A673 (cell line): ENCODE data around the gene PADI1. TPM values are rescaled to one million over a fixed set of nuclear protein-coding genes. Genes with fewer than 3 reads are reported as not detected.

Source experiments
- BruUV-seq: library from RNA; stranded (reverse); fragments of 400-500 nt; replicated peaks from 2 replicates; lab custom pipeline; 2021; lab: Mats Ljungman, UMichigan
- CTCF ChIA-PET: fragments of 300-600 bp; sonication (Branson Sonifier 250); formaldehyde crosslinking; loops from one replicate; lab custom pipeline; 2022; ENCODE audit warnings: antibody characterized with exemption; lab: Charles Lee
- POLR2A ChIA-PET: fragments of 300-600 bp; sonication (Branson Sonifier 250); formaldehyde crosslinking; loops from one replicate; lab custom pipeline; 2022; ENCODE audit warnings: antibody characterized with exemption; ENCODE audit not compliant: low non-redundant PET; lab: Charles Lee
- DNase-seq: peaks from one replicate; pipeline ENCODE4 v3.0.0-alpha.2; 2015; ENCODE audit warnings: low spot score
- H3K27ac ChIP-seq: fragments of 200-600 bp; sonication (generic); 2 replicates; pipeline ENCODE4 v1.5.1; 2016; ENCODE audit warnings: mixed run types, low read depth, mild to moderate bottlenecking, mixed read lengths, antibody characterized with exemption, low read length; ENCODE audit not compliant: poor library complexity, severe bottlenecking
- H3K27me3 ChIP-seq: fragments of 200-600 bp; sonication (generic); replicated peaks from 2 replicates; pipeline ENCODE4 v1.6.1; 2017; ENCODE audit warnings: mixed run types, low read depth, mild to moderate bottlenecking, mixed read lengths, antibody characterized with exemption, low read length; ENCODE audit not compliant: insufficient read depth, poor library complexity
- H3K36me3 ChIP-seq: fragments of 200-600 bp; sonication (generic); 2 replicates; pipeline ENCODE4 v1.6.1; 2016; ENCODE audit warnings: mixed run types, mild to moderate bottlenecking, mixed read lengths, antibody characterized with exemption, low read length; ENCODE audit not compliant: insufficient read depth, poor library complexity, severe bottlenecking
- H3K4me1 ChIP-seq: fragments of 200-600 bp; sonication (generic); 2 replicates; pipeline ENCODE4 v1.6.1; 2017; ENCODE audit warnings: mixed run types, mild to moderate bottlenecking, mixed read lengths, antibody characterized with exemption, low read length; ENCODE audit not compliant: insufficient read depth, poor library complexity, severe bottlenecking
- H3K4me3 ChIP-seq: fragments of 200-600 bp; sonication (generic); 2 replicates; pipeline ENCODE4 v1.5.1; 2016; ENCODE audit warnings: low read depth, mixed run types, mild to moderate bottlenecking, mixed read lengths, low read length; ENCODE audit not compliant: poor library complexity, severe bottlenecking
- H3K9me3 ChIP-seq: fragments of 200-600 bp; sonication (generic); 2 replicates; pipeline ENCODE4 v1.6.1; 2016; ENCODE audit warnings: mixed run types, low read depth, mild to moderate bottlenecking, mixed read lengths, antibody characterized with exemption, low read length; ENCODE audit not compliant: poor library complexity, severe bottlenecking
- EZH2 ChIP-seq: fragments of 200-600 bp; sonication (generic); IDR thresholded peaks from 2 replicates; pipeline ENCODE4 v1.6.1; 2017; ENCODE audit warnings: borderline replicate concordance, low read depth, mild to moderate bottlenecking, mixed read lengths, antibody characterized with exemption, low read length; ENCODE audit not compliant: poor library complexity, severe bottlenecking
- intact Hi-C: fragments of 100-400 bp; cut with micrococcal nuclease; formaldehyde crosslinking; loops from one replicate; pipeline ENCODE4 v1.10.0; 2022; ENCODE audit not compliant: unreplicated experiment
- total RNA-seq: library from RNA; stranded (reverse); gene quantifications from 2 replicates; pipeline ENCODE4 v1.2.3, GENCODE V29; 2021
- TF ChIP-seq, protein P1 (sequence below): fragments of 300-800, 200-600 bp; sonication (generic); conservative IDR thresholded peaks from 2 replicates; pipeline ENCODE4 v1.5.1; 2017; ENCODE audit warnings: low read depth, mild to moderate bottlenecking, antibody characterized with exemption, low read length, moderate library complexity, mixed read lengths

Gene PADI1
- total RNA-seq, 1 experiment from 2014 or later, result 0.56 TPM

DNA sequence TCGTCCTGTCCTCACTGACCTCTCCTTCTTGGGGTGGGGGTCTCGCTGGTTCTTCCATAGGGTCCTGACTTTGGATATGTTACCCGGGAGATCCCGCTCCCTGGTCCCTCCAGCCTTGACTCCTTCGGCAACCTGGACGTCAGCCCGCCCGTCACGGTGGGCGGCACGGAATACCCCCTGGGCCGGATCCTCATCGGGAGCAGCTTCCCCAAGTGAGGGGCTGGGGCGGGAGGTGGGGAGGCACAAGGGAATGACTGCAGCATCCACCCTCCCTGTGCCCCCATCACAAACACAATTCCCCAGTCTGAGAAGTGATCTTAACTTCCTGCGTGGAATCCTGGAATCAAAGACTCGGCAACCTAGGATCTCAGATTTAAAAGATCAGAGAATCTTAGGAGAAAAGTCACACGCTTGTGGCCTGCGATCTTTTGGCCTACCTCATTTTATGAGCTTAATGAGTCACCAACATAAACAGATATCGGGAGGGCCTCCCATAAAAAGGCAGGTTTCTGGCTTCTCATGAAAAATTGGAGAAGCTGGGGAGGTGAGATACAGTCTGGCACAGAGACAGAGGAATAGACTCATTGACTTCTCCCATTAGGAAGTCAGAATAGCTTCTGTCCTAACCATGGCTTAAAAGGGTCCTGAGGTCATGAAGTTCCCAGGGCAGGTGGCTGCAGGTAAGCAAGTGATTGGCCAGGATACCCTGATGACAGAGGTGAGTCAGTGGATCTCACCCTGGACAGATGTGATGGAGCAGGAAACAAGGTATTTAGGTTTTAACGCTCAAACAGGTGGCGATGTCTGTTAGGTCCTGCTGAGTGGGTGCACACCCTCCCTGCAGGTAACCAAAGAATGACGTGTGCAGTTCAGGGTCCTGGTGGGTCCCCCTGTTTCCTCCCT, 28.1 kb downstream of the PADI1 start:
- no peak for TF ChIP-seq EZH2
- TF ChIP-seq, protein P1, sequence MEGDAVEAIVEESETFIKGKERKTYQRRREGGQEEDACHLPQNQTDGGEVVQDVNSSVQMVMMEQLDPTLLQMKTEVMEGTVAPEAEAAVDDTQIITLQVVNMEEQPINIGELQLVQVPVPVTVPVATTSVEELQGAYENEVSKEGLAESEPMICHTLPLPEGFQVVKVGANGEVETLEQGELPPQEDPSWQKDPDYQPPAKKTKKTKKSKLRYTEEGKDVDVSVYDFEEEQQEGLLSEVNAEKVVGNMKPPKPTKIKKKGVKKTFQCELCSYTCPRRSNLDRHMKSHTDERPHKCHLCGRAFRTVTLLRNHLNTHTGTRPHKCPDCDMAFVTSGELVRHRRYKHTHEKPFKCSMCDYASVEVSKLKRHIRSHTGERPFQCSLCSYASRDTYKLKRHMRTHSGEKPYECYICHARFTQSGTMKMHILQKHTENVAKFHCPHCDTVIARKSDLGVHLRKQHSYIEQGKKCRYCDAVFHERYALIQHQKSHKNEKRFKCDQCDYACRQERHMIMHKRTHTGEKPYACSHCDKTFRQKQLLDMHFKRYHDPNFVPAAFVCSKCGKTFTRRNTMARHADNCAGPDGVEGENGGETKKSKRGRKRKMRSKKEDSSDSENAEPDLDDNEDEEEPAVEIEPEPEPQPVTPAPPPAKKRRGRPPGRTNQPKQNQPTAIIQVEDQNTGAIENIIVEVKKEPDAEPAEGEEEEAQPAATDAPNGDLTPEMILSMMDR, result no peak
- POLR2A ChIA-PET, result interaction anchor here (0.6 kb wide), 1 partner anchor 105 kb away, joined by 3 read pairs; no protein-coding TSS in a partner anchor
- TSS peak; percentile 33 for BruUV-seq
- H3K4me1 ChIP-seq, result peaks cover 52% of the 10 kb centered on the region
- DNase-seq, result peak; percentile 57
- no peaks in the 10 kb centered on the region for H3K36me3 ChIP-seq
- no peaks in the 10 kb centered on the region for H3K9me3 ChIP-seq
- H3K27ac ChIP-seq, result peak overlapping the region; percentile 73
- no peaks in the 10 kb centered on the region for H3K27me3 ChIP-seq
- intact Hi-C loops, result no loop called here
- H3K4me3 ChIP-seq, result no peak overlapping the region
- CTCF ChIA-PET, result interaction anchor here (0.5 to 1.0 kb wide), 4 partner anchors 106 to 282 kb away, joined by 3 to 5 read pairs (median 4); no protein-coding TSS in a partner anchor

DNA sequence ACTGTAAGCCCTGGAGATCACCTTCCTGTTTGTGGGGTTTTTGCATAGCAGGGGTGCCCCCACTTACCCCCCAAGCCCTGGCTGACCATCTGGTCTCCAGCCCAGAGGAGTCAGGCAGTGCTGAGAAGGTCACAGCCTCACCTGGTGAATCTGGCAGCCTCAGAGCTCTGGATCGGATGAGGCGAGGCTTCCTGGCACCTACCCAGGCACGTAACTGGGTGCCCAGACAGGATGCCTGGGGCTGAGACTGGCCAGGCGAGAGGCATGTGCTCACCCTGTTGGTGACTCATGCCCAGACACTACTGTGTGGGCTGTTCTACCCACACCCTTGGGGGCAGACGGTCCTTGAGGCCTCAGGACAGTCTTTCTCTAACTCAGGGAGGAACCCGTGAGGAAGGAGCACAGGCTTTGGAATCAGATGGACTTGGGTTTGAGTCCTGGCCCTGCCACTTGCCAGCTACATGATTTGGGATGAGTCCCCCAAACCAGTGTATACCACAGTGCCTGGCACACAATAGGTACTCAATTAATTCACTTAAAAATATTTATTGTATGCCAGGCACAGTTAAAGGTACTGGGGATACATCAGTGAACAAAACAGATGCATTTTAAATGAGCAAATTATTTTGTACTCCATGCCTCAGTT, 28.9 kb downstream of the PADI1 start:
- CTCF ChIA-PET, result interaction anchor here (0.5 to 0.7 kb wide), 3 partner anchors 107 to 283 kb away, joined by 4 to 5 read pairs (median 4); no protein-coding TSS in a partner anchor

DNA sequence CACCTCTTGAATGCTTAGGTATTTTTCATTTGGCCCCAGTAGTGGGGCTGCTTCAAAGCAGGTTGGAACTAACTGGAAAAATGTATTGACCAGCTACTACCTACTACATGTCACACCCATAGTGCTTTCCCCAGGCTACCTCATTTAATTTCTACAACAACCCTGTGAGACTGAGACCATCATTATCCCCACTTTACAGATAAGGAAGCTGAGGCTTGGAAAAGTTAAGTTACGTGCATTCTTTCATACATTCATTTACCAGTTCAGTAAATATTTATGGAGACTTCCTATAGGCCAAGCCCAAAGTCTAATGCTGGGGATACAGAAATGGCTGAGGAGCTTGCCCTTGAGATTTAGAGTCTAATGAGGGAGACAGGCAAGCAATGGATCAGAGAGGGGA, 29.5 kb downstream of the PADI1 start:
- H3K9me3 ChIP-seq, result no peaks in the 10 kb centered on the region
- H3K27me3 ChIP-seq, result no peaks in the 10 kb centered on the region
- no peaks in the 10 kb centered on the region for H3K36me3 ChIP-seq
- ChIA-PET POLR2A (no interaction called here), CTCF (no interaction called here)
- no peak for DNase-seq
- intact Hi-C loops, result loop anchor here (2.0 kb wide), 1 partner anchor 174 kb away; no protein-coding TSS in a partner anchor
- H3K27ac ChIP-seq, result peak overlapping the region; percentile 73
- BruUV-seq, result no TSS peak
- H3K4me3 ChIP-seq, result no peak overlapping the region
- no peak for TF ChIP-seq EZH2
- TF ChIP-seq, protein P1, result no peak
- peaks cover 52% of the 10 kb centered on the region for H3K4me1 ChIP-seq

More for the DNA sequence above, 28.9 kb downstream of the PADI1 start:
- Histone ChIP-seq H3K27ac (peak overlapping the region; percentile 73), H3K27me3 (no peaks in the 10 kb centered on the region), H3K9me3 (no peaks in the 10 kb centered on the region), H3K4me1 (peaks cover 52% of the 10 kb centered on the region), H3K36me3 (no peaks in the 10 kb centered on the region), H3K4me3 (no peak overlapping the region)
- TF ChIP-seq, protein P1, result no peak
- no peak for TF ChIP-seq EZH2
- DNase-seq, result peak; percentile 67
- POLR2A ChIA-PET, result interaction anchor here (0.6 kb wide), 1 partner anchor 105 kb away, joined by 3 read pairs; no protein-coding TSS in a partner anchor
- intact Hi-C loops, result loop anchor here (2.0 kb wide), 1 partner anchor 173 kb away; no protein-coding TSS in a partner anchor
- BruUV-seq, result no TSS peak
